Measurements from ENCODE around the gene MICA. TPM values are rescaled to one million over a fixed set of nuclear protein-coding genes. Genes with fewer than 3 reads are reported as not detected.
"Not testable (repeated sequence)": the region's sequence is repeated elsewhere in the genome, so short reads cannot be mapped to it uniquely, and the experiment has no call there.

The MICA gene
- total RNA-seq, 1 donor from 2014 or later: 0.82 TPM

DNA sequence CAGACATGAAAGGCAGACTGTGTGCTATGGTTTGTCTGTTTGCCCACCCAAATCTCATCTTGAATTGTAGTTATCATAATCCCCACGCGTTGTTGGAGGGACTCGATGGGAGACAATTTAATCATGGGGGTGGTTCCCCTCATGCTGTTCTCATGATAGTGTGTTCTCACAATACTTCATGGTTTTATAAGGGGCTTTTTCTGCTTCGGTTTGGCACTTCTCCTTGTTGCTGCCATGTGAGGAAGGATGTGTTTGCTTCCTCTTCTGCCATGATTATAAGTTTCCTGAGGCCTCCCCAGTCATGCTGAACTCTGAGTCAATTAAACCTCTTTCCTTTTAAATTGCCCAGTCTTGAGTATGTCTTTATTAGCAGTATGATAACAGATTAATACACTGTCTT is 47.4 kb downstream of the MICA start:
- DNase-seq (ENCODE audit: low spot score in 2 of 2) (no peak), FAIRE-seq (no peak)

DNA sequence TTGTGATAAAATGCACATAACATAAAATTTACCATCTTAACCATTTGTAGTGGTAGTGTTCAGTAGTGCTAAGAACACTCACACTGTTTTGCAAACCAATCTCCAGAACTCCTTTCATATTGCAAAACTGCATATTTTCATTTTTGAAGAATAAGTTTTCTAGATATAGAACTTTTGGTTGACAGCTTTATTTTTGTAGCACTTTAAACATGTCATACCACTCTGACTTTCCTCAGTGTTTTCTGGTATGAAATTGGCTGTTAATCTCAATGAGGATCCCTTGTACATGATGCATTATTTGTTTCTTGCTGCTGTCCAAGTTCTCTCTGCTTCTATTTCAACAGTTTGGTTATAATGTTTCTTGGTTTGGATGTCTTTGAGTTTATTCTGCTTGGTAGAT is 49.5 kb downstream of the MICA start:
- DNase-seq (ENCODE audit: low spot score in 2 of 2) (no peak), FAIRE-seq (no peak)

DNA sequence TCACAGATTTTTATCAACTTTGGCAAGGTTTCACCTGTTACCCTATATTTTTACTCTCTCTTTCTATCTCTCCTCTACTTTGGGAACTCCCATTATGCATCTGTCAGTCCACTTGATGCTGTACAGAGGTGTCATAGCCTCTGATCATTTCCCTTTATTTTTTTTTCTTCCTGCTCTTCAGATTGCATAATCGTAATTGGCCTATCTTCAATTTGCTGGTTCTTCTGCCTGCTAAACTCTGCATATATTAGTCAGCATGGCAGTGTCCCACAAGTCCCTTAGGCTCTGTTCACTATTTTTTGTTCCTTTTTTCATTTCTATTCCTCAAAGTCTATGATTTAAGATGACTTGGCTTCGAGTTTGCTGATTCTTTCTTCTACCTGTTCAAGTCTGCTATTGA is 49.9 kb downstream of the MICA start:
- DNase-seq (ENCODE audit: low spot score in 2 of 2) (no peak), FAIRE-seq (no peak)

DNA sequence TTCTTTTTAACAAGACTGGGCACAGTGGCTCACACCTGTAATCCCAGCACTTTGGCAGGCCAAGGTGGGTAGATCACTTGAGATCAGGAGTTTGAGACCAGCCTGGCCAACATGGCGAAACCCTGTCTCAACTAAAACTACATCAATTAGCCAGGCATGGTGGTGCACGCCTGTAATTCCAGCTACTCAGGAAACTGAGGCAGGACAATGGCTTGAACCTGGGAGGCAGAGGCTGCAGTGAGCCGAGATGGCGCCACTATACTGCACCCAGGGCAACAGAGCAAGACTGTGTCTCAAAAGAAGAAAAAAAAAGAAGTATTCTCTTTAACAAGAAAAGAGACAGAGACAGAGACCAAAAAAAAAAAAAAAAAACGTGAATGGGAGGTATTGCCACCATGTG is 56.5 kb downstream of the MICA start:
- FAIRE-seq: not testable (repeated sequence)

DNA sequence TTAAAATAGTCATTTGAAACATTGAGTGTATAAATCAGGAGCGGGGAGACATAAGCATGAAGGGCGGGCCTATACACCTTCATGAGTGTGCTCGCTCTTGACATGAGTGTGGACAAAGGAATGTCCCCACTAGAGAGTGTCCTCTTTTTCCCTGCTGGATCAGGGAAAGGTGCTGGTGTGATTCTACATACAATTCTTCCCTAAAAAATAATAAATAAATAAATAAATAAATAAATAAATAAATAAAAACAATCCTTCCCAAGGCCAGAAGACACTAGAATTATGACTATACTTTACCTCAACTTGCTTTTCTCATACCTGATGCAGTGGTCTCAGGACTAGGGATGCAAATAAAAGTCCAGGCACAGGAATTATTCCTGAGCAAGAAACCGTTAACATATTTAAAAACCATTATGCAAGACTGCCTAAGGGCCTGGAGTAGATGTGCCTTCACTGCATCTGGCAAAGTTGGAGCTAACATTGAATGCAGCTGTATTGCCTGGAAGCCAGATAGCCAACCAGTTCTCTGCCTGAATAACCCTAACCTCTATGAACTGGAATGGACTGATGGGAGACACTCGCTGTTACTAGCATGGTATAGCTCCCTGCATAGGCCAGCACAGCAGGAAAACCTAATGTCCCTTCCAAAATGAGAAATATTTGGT is 57.1 kb downstream of the MICA start:
- FAIRE-seq (no peak), DNase-seq (ENCODE audit: low spot score in 2 of 2) (no peak)

More for the DNA sequence above, 56.5 kb downstream of the MICA start:
- not testable (repeated sequence) for DNase-seq (ENCODE audit: low spot score in 2 of 2)

DNA sequence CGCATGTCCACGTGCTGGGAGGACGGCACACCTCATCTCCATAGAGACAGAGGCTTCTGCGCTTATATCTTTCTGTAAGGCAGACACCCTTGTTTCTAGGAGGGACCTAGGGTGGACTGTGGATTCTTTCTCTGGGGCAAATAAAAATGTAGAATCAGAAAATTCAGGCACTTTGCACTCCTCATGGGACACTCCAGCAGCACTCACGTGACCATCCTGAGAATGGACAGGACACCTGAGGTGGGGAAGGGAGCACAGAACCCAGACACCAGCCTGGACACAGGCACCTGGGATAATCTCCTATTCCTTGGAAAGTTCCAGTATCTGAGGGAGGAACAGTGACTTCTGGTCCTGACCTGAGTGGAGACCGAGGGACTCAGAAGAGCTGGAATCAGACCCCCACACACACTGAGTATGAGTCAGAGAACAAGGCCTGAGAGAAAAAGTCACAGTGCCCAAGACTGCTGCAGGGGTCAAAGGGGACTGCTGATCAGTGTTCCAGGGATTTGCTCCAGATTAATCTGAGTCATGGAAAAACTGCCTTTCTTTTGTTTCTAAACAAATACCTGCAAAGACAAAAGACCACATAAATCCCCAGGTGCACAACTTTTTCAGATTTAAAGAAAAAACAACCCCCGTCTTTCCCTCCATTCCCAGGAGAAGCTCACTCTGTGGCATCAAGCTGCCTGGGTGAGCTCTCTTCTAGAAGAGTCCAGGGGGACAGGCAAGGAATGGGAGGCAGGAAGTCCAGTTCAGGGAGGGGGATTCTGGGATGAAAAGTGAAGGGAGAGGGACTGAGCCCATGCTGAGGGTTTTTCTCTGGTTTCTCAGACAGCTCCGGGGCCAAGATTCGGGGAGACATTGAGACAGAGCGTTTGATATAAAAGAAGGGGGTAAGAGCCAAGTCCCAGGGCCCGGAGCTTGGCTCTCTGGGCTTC is 58.9 kb downstream of the MICA start:
- no peak for DNase-seq (ENCODE audit: low spot score in 2 of 2)
- FAIRE-seq: no peak

DNA sequence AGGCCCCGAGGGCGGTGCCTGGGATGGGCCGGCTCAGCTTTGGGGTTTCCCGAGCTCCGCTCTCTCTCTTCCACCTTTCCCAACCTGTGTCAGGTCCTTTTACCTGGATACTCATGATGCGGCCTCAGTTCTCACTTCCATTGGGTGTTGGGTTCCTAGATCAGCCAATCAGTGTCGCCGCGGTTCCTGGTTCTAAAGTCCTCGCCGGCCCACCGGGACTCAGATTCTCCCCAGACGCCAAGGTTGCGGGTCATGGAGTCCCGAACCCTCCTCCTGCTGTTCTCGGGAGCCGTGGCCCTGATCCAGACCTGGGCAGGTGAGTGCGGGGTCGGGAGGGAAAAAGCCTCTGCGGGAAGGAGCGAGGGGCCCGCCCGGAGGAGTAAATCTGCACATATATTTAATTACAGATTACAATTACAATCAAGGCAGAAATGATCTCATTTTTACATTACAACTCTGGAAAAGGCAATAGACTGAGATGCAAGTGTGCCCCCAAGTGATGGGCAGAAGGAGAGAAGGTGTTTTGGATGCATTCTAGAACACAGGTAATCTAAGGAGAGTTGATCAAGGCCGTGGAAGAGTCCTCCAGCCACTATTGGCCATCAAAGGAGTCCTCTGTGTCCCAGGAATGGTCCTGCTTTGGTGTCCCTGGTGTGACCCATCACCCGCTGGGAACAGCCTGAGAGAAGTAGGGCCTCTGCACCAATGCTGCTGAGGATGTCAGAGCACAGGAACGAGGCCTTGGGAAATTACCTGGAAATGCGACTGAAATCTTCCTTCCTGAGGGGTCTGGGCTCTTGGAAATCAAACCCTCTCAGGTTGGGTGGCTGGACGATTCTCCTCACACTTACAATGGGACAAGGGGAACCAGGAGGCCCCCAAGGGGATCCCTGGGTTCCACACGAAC is 59.8 kb downstream of the MICA start:
- DNase-seq (ENCODE audit: low spot score in 2 of 2) (peak; percentile 55 to 87), FAIRE-seq (no peak)

DNA sequence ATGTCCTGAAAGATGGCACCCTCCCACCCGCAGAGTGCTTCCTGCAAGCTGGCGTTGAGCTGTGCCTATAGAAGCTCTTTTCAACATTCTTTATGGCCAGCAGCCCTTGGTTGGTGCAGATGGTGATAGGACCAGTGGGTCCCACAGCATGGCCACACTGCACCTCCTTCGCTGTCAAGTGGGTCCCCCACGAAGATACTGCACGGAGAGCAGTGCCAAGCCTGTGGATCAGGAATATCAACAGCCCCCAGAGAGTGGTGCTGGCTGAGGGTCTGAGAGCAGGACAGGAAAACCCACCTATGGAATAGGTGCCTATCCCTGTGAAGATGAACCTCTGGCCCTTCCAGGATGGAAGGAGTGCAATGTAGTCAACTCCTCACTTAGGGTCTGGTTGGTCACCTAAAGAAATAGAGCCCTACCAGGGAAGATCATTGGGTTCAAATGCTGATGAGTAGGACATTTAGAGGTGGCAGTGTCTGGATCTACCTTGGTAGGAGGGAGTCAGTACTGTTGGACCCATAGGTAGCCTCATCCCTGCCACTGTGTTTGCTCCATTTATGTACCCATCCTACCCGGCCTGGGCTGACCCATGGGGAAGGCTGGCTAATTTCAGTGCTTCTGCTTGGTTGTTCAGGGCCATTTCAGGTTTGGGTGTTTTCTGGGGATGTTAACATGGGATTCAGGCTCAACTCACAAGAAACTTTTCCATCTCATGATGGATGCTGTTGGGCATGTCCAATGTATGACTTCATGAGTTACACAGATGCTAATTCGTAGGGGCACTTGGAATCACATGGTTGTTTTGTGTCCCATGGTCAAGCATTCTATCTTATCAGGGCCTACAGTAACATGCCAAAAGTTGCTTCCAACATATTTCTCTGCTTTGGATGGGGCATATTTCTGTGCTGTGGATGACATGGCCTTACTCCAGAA is 61.1 kb downstream of the MICA start:
- no peak for DNase-seq (ENCODE audit: low spot score in 2 of 2)
- no peak for FAIRE-seq

Small RNAs within 50 kb of the gene (small RNA-seq; reads per million reads assigned to genes)
- gene HLA-S (not detected), gene MIR6891 (not detected), gene RF00019 (not detected), gene RNU6-283P (not detected)

Other genes with a start within 250 kb of the MICA start
- 5.7 TPM for gene CCHCR1, start 245.8 kb upstream of the MICA start, total RNA-seq
- gene TCF19, start 245.0 kb upstream of the MICA start, total RNA-seq: 2.0 TPM
- gene POU5F1, start 232.9 kb upstream of the MICA start, total RNA-seq: not detected
- gene HLA-C, start 131.5 kb upstream of the MICA start, total RNA-seq: 22.0 TPM
- gene HLA-B, start 46.4 kb upstream of the MICA start, total RNA-seq: 41.6 TPM
- gene MICB, start 94.5 kb downstream of the MICA start, total RNA-seq: 0.41 TPM
- not detected for gene MCCD1, start 125.4 kb downstream of the MICA start, total RNA-seq
- gene DDX39B, start 138.4 kb downstream of the MICA start, total RNA-seq: 318 TPM
- 54.6 TPM for gene ATP6V1G2, start 143.0 kb downstream of the MICA start, total RNA-seq
- 20.4 TPM for gene NFKBIL1, start 144.0 kb downstream of the MICA start, total RNA-seq
- not detected for gene LTA, start 168.7 kb downstream of the MICA start, total RNA-seq
- gene TNF, start 172.0 kb downstream of the MICA start, total RNA-seq: not detected
- gene LTB, start 178.8 kb downstream of the MICA start, total RNA-seq: not detected
- gene LST1, start 182.7 kb downstream of the MICA start, total RNA-seq: 1.2 TPM
- gene NCR3, start 189.4 kb downstream of the MICA start, total RNA-seq: not detected
- gene AIF1, start 211.6 kb downstream of the MICA start, total RNA-seq: 6.9 TPM
- 30.6 TPM for gene PRRC2A, start 217.1 kb downstream of the MICA start, total RNA-seq
- 150 TPM for gene BAG6, start 249.1 kb downstream of the MICA start, total RNA-seq

Measured in frontal cortex (tissue), 4 donors.